Measurements from ENCODE around the gene CCDC149.

GRCh38 chr4:24765376-24765988, 147.4 kb downstream of the CCDC149 start:
- TF ChIP-seq CTCF (IDR thresholded peaks at IDR 0.05; ENCODE audit: borderline replicate concordance, extremely low read depth, low read length, poor library complexity, severe bottlenecking) (no peak), EZH2 (IDR thresholded peaks at IDR 0.05; ENCODE audit: borderline replicate concordance, low read depth, low read length, severe bottlenecking) (no peak)

All from DND-41 (cell line).